GM19025 (cell line): Measurements from ENCODE around the gene PPP6R1.

Experiments
- ATAC-seq: cut with Tn5 transposase; IDR thresholded peaks from one replicate; pipeline ENCODE4 v1.9.1; 2021; ENCODE audit warnings: mild to moderate bottlenecking, low read depth, moderate library complexity; ENCODE audit not compliant: unreplicated experiment

The PPP6R1 gene

GRCh38 chr19:55246462-55247451 is 12.1 kb downstream of the PPP6R1 start:
- no peak for ATAC-seq

DNA sequence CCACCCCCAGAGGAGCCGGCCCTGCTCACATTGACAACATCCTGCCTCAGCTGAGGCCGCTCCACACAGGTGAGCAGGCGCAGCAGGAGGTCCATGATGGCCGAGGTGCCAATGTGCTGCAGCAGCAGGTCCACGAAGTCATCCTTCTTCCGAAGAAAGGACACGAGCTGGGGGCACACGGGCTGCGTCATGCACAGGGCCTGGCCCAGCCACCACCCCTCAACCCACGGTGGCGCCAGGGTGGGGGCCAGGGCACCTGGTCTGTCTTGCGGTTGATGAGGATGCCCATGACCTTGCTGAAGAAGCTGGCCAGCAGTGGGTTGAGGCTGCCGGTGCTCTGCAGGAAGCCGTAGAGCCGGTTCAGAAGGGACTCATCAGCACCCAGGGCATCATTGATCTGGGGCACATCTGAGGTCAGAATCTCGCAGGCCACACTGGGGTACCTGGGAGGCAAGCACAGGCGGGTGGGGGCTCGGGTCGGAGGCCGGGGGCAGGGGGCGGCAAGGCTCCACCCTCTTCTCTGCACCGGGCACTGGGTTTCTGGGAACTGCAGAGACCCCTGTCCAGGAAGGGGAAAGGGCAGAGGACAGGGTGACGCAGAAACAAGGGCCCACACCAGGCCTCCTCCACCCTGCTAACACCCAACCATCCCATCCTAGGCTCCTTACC is 13.4 kb downstream of the PPP6R1 start:
- ATAC-seq: no peak

GRCh38 chr19:55244004-55244680 is 14.7 kb downstream of the PPP6R1 start:
- ATAC-seq: no peak

GRCh38 chr19:55242517-55242916 is 16.3 kb downstream of the PPP6R1 start:
- ATAC-seq: no peak

GRCh38 chr19:55241935-55242464 is 16.8 kb downstream of the PPP6R1 start:
- no peak for ATAC-seq

DNA sequence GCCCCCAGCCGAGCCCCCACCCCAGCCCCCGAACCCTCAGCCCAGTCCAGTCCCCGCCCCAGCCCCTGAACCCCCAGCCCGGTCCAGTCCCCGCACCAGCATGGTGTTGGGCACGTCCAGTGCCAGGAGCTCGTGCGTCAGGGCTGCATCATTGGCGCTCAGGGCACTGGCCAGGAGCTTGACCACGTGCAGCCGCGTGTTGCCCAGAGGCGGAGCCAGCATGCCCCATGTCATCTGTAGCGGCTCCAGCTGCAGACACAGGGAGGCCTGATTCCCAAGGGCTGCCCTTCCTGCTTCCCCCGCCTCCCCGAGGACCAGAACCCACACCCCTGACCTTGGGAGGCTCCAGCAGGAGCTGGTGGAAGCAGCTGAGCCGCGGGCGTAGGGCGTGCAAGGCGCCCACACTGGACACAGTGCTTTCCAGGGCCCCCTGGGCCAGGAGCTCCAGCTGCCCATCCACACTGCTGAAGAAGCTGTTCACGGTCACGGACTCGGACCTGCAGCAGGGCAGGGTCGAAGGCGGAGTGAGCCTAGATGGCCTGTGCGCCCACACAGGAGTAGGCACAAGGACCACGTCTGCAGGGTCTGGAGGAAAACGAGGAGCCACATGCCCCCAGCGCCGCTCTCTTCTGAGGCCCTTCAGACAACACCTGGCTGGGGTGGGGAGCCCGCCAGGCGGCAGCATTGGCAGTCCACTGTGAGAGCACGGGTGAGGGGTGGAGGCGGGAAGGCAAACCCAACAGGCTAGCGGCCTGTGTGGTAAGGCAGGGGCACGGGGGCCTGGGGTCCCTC is 17.5 kb downstream of the PPP6R1 start:
- no peak for ATAC-seq

- no peak for ATAC-seq
Observed at GRCh38 chr19:55240713-55241020, 18.1 kb downstream of the PPP6R1 start.

GRCh38 chr19:55239004-55239403 is 19.8 kb downstream of the PPP6R1 start:
- ATAC-seq: no peak

DNA sequence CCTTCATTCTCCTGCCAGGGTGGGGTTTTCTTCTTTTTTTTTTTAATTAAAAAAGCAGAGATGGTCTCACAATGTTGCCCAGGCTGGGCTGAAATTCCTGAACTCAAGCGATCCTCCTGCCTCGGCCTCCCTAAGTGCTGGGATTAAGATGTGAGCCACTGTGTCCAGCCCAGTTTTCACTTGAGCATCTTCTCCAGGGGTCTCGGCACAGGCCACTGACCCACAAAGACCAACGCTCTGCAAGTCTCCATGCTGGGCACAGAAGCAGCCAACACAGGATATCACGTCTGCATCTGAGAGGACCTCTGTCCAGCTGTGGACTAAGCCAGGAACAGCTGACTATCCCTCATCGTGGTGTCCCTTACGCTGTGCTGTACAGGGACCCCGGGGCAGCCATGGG is 20.8 kb downstream of the PPP6R1 start:
- no peak for ATAC-seq

DNA sequence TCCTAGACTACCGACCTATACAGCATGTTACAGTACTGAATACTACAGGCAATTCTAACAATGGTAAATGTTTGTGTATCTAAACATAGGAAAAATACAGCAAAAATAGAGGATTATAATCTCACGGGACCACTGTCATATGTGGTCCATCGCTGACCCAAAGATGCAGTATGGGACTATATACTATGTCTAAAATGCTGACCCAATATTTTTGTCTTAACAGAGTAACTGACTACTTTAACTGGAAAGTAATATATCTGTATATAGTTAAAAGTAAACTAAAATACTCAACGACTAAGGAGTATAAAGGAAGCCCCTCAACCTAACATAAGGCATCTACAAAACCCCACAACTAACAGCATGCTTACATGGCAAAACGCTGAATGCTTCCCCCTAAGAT is 25.8 kb downstream of the PPP6R1 start:
- ATAC-seq: no peak

DNA sequence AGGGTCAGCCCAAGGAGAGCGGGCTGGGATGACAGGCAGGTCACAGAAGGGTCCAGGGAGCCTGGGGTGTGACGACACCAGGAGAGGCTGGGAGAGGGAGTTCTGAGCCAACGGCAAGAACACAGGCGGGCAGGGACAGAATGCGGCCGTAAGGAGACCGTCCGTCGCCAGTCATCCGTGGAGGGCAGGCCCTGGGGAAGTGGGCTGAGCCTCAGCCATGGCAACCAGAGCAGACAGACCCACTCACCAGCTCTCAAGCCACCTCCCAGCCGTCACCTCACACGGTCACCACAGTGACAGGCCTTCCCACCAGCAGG is 26.6 kb downstream of the PPP6R1 start:
- ATAC-seq: no peak

DNA sequence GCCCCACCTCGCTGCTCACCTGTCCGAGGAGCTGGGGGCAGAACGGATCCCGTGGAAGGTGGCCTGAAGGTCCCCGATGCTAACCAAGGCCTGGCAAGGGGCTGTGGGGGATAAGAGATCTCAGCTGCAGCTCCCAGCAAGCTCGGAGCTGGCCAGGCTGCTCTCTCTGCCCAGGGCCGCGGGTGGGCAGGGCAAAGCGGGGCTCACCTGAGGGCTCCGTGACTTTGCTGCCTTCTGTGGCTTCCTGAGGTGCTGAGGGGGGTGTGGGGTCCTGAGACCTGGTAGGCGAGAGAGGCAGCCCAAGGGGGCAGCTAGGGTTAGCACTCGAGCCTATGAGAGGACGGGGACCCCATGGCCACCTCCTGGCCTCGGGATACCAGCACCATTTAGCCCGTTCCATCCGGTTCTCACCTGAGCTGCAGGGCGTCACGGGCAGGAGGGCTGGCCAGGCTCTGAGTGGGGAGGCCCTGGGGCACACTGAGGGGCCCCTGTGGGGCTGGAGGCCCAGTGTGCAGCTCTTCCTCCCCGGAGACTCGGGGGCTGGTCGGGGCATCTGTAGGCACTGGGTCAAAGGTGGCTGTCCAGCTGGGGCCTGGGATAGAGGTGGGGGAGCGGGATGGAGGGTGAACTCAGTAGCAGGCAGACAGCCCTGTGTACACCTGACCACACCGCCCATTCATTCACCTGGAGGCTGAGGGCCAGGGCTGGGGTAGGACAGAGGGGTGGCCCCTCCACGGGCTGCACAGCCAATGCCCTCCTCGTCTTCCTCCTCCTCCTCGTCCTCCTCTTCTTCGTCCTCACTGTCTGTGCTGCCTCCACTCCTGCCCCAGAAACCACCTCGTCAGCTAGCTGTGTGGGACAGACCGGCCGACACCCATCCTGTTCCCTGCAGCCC is 27.2 kb downstream of the PPP6R1 start:
- no peak for ATAC-seq

DNA sequence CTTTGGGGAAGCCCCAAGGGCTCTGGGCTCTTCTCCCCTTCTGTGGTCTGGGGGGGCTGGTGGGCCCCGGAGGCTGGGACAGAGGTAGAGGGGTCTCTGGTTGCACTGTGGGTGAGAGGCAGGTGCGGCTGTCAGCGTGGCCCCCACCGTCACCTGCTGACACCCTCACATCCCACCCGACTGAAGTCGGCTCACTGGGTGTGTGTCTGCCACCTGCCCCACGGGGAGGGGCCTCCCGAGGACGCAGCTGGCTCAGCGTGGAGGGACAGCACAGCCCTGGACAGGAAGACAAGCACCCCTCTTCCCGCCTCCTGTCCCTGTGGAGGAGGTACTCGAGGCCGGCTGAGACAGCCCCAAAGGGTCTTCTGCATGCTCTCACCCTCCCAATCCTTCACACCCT is 28.0 kb downstream of the PPP6R1 start:
- ATAC-seq: no peak

DNA sequence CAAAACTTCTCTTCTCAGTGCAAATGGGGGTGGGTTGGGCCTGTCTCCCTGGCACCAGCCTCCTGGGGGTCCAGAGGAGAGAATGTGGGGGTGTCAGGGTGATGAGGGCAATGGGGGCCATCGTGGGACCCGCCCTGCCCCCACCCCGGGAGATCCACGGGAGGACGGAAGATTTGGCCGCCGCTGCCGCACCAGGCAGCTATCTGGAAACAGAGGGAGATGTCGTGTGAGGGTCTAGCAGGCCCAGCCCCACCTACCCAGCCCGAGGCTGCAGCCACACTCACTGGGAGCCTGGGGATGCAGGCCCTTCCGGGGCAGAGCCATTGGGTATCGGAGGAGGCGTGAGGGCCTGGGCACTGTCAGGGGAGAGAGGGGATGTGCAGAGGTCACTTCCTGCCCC is 28.5 kb downstream of the PPP6R1 start:
- no peak for ATAC-seq

DNA sequence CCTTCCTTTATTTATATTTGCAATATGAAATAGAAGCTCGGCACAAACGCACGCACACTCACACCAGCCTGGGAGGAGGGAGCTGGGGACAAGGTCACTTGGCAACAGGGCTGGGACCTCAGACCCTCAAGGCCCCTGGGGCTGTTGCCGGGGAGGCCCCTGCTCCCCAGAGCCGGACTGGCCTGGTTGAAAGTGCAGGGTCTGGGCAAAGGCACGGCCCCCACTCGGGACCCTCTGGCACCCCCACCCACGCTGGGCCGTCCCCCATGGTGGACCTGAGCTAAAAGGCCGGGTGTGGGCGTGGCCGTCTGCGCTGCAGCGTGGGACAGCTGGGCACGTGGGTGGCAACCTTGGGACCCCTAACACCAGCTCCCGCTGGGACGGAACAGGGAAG is 29.0 kb downstream of the PPP6R1 start:
- no peak for ATAC-seq

- ATAC-seq: no peak
Observed at GRCh38 chr19:55229145-55229788, 29.6 kb downstream of the PPP6R1 start.

GRCh38 chr19:55228403-55229031 is 30.3 kb downstream of the PPP6R1 start, which contains the start of gene TMEM86B:
Gene TMEM86B (minus strand): TSS chr19:55228763. CDS start chr19:55228741, 22 bp downstream.
- ATAC-seq: no peak

DNA sequence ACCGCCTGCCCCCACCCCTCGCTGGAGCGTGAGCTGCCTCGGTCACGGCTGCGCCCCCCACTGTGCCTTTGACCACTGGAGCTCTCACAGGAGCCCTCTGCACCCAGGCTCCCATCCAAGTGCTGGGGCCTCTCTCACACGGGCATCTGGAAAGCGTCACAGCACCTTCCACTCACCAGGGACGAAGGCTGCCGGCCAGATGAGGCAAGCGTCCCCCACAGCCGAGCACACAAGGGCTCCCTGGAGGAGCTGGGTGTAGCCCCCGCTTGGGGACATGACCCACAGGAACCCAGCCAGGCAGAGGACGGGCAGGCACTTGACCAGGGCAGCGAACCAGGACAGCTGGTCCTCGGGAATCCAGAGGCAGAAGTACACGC is 30.8 kb downstream of the PPP6R1 start:
- no peak for ATAC-seq
